Mesendoderm (in vitro differentiated cells): ENCODE data around the gene JARID2.
A peak's percentile ranks its signal among the peaks of the same experiment; 100 is the strongest.

Experiments used
- DNase-seq: peaks from one replicate; pipeline ENCODE4 v3.0.0; 2013
- H2AK5ac ChIP-seq: 2 replicates; pipeline ENCODE4 v1.6.1; 2013; ENCODE audit warnings: low read length, inconsistent platforms
- H2BK120ac ChIP-seq: 2 replicates; pipeline ENCODE4 v1.6.1; 2013; ENCODE audit warnings: low read depth, mild to moderate bottlenecking, low read length, moderate library complexity, mixed read lengths
- H2BK15ac ChIP-seq: replicated peaks from 2 replicates; pipeline ENCODE4 v1.6.1; 2013; ENCODE audit warnings: low read depth, mild to moderate bottlenecking, moderate library complexity
- H2BK5ac ChIP-seq: 2 replicates; pipeline ENCODE4 v1.6.1; 2013; ENCODE audit warnings: low read length, inconsistent platforms
- H3K18ac ChIP-seq: 2 replicates; pipeline ENCODE4 v1.6.1; 2013; ENCODE audit warnings: mild to moderate bottlenecking, low read length, mixed read lengths
- H3K23ac ChIP-seq: one replicate; pipeline ENCODE4 v1.6.1; 2013; ENCODE audit warnings: low read length
- H3K27ac ChIP-seq: 2 replicates; pipeline ENCODE4 v1.5.1; 2013; ENCODE audit warnings: low read depth, mild to moderate bottlenecking, inconsistent platforms, low read length, moderate library complexity
- H3K27me3 ChIP-seq: 2 replicates; pipeline ENCODE4 v1.6.1; 2013; ENCODE audit warnings: low read length, control low read depth, mild to moderate bottlenecking, inconsistent platforms; ENCODE audit not compliant: insufficient read depth, poor library complexity
- H3K36me3 ChIP-seq: 2 replicates; pipeline ENCODE4 v1.6.1; 2013; ENCODE audit warnings: low read length, inconsistent platforms; ENCODE audit not compliant: control insufficient read depth, insufficient read depth
- H3K4ac ChIP-seq: one replicate; pipeline ENCODE4 v1.6.1; 2013; ENCODE audit warnings: low read depth, mild to moderate bottlenecking, low read length, moderate library complexity
- H3K4me1 ChIP-seq: 2 replicates; pipeline ENCODE4 v1.6.1; 2013; ENCODE audit warnings: low read depth, low read length, inconsistent platforms; ENCODE audit not compliant: control insufficient read depth
- H3K4me2 ChIP-seq: 2 replicates; pipeline ENCODE4 v1.6.1; 2013; ENCODE audit warnings: low read length
- H3K4me3 ChIP-seq: 2 replicates; pipeline ENCODE4 v1.5.1; 2013; ENCODE audit warnings: mild to moderate bottlenecking, low read length
- H3K56ac ChIP-seq: one replicate; pipeline ENCODE4 v1.6.1; 2013; ENCODE audit warnings: low read length
- H3K79me1 ChIP-seq: 2 replicates; pipeline ENCODE4 v1.6.1; 2013; ENCODE audit warnings: low read length, inconsistent platforms
- H3K79me2 ChIP-seq: 2 replicates; pipeline ENCODE4 v1.6.1; 2013; ENCODE audit warnings: mild to moderate bottlenecking, low read length; ENCODE audit not compliant: control insufficient read depth, insufficient read depth
- H3K9ac ChIP-seq: 2 replicates; pipeline ENCODE4 v1.6.1; 2013; ENCODE audit warnings: low read length, inconsistent platforms
- H4K5ac ChIP-seq: one replicate; pipeline ENCODE4 v1.6.1; 2013; ENCODE audit warnings: low read length
- H4K8ac ChIP-seq: one replicate; pipeline ENCODE4 v1.6.1; 2013; ENCODE audit warnings: low read depth, mild to moderate bottlenecking, control low read depth, low read length, moderate library complexity
- WGBS: extraction: QIAGEN DNeasy Blood & Tissue Kit; methylation state at CpG from one replicate; pipeline ENCODE4 v1.1.7; 2013; ENCODE audit warnings: low lambda C conversion rate, missing lambda C conversion rate; ENCODE audit not compliant: insufficient coverage; ENCODE audit errors: extremely low coverage; 5-methylcytosine and 5-hydroxymethylcytosine counted together

The JARID2 gene

DNA sequence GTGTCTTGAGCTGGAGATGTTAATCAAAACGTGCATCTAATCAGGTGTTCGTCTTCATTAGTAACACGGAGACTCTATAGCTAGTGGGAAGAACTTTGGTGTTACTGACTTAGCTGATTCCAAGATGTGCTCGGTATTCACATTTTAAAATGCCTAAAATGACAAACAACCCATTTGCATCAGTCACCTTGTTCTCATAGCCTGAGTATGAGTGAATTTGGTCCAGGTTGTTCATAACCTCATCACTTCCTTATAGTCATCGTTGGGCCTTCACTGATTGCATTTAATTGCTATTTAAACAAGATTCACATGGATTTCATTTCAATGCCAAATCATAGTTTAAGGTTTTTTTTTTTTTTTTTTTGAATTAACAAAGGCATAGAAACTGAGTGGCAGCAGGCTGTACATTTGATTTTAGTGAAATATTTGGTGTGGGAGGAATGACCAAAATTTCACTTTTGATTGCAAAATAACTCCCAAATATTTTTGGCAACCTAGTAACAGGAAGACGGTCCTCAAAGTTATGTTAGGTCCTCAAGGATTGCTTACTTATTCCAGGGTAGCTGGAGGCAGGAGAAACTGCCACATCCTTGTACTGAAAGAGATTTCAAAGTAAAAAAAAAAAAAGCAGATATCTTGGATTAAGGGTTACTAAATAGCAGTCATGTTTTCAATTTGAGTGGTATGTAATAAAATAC lies 104.7 kb downstream of the JARID2 start:
- H3K79me2 ChIP-seq: peaks cover 84% of the 10 kb centered on the region
- no CpG with 5 or more reads among the region's 6 CpGs for WGBS
- no peak overlapping the region for H3K27ac ChIP-seq

DNA sequence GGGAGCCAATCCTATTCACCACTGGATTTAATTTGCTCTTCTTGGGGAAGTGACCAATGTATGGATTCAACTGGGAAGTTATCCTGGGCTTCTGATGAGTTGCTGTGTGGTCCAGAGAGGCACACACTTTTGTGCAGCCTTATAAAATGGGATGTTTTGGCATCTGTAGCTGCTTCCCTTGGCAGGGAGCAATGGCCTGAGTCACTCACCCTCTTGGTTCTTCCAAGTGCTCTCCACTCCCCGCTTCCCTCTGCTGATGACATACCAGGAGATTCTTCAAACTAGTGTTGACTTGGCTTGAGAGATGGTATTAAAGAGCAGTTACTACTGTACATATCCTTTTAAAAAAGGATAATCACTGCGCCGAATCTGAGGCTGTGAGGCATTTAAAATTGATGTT lies 105.8 kb downstream of the JARID2 start:
- Histone ChIP-seq H2BK15ac (no peak overlapping the region), H3K56ac (no peak overlapping the region), H3K27ac (no peak overlapping the region), H3K4me2 (no peak overlapping the region), H3K23ac (no peak overlapping the region), H3K9ac (no peak overlapping the region), H2BK5ac (no peak overlapping the region), H3K27me3 (no peaks in the 10 kb centered on the region), H4K8ac (no peak overlapping the region), H3K79me2 (peaks cover 86% of the 10 kb centered on the region), H3K18ac (no peak overlapping the region), H3K36me3 (no peaks in the 10 kb centered on the region), H4K5ac (no peak overlapping the region), H3K79me1 (peaks cover 17% of the 10 kb centered on the region), H2BK120ac (no peak overlapping the region), H3K4me3 (no peak overlapping the region), H3K4me1 (peaks cover 9% of the 10 kb centered on the region), H2AK5ac (no peak overlapping the region), H3K4ac (no peak overlapping the region)
- WGBS: no CpG with 5 or more reads among the region's 3 CpGs
- DNase-seq: peak; percentile 63

More for the DNA sequence above, 104.7 kb downstream of the JARID2 start:
- Histone ChIP-seq H3K23ac (no peak overlapping the region), H3K4ac (no peak overlapping the region), H3K36me3 (no peaks in the 10 kb centered on the region), H4K5ac (no peak overlapping the region), H2AK5ac (no peak overlapping the region), H3K4me2 (no peak overlapping the region), H3K56ac (no peak overlapping the region), H3K79me1 (peaks cover 20% of the 10 kb centered on the region), H3K27me3 (no peaks in the 10 kb centered on the region), H3K4me3 (no peak overlapping the region), H3K18ac (no peak overlapping the region), H2BK120ac (no peak overlapping the region), H2BK5ac (no peak overlapping the region), H2BK15ac (no peak overlapping the region), H4K8ac (no peak overlapping the region), H3K4me1 (peaks cover 9% of the 10 kb centered on the region), H3K9ac (no peak overlapping the region)
- DNase-seq: no peak

DNA sequence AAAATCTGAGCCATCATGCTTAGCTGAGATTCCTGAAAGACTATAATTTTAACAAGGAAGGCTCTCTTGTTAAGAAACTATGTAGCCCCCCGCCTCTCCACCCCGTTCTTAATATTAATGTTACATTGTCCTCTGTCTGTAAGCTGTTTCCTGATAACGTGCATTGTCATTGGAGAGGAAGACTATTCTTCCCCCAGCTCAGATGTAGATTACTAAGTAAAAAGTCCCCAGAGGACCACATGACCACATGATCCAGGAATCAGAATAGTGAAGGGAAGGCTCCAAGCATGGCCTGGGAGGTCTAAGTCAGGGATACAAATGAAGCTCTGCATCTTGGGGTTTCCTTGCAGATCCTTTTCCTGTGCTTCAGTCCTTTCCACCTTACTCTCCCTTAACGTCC lies 106.4 kb downstream of the JARID2 start:
- no peak overlapping the region for H2AK5ac ChIP-seq
- H3K4me3 ChIP-seq: no peak overlapping the region
- H3K27ac ChIP-seq: no peak overlapping the region
- H3K4ac ChIP-seq: no peak overlapping the region
- peaks cover 9% of the 10 kb centered on the region for H3K4me1 ChIP-seq
- H3K79me2 ChIP-seq: peaks cover 86% of the 10 kb centered on the region
- H3K56ac ChIP-seq: no peak overlapping the region
- no peak for DNase-seq
- H3K27me3 ChIP-seq: no peaks in the 10 kb centered on the region
- H4K5ac ChIP-seq: no peak overlapping the region
- H2BK5ac ChIP-seq: no peak overlapping the region
- no peaks in the 10 kb centered on the region for H3K36me3 ChIP-seq
- WGBS: no CpG with 5 or more reads among the region's 4 CpGs
- no peak overlapping the region for H3K18ac ChIP-seq
- H4K8ac ChIP-seq: no peak overlapping the region
- peaks cover 17% of the 10 kb centered on the region for H3K79me1 ChIP-seq
- no peak overlapping the region for H3K9ac ChIP-seq
- H3K4me2 ChIP-seq: no peak overlapping the region
- no peak overlapping the region for H2BK15ac ChIP-seq
- H3K23ac ChIP-seq: no peak overlapping the region
- no peak overlapping the region for H2BK120ac ChIP-seq

DNA sequence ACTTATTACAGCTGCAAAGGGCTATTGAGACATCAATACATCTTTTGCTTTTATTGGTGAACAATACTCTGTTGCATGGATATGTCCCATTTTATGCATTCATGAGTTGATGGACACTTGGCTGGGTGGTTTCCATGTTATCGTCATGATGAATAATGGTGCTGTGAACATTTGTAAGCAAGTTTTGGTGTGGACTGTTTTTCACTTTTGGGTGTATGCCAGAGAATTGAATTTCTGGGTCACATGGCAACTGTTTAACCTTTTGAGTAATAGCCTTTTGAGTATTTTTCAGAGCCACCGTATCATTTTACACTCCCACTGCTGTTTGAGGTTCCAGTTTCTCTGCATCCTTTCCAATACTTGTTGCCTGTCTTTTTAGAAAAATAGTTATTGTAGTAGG lies 107.0 kb downstream of the JARID2 start:
- Histone ChIP-seq H3K4me2 (no peak overlapping the region), H2AK5ac (no peak overlapping the region), H4K8ac (no peak overlapping the region), H3K18ac (no peak overlapping the region), H3K36me3 (no peaks in the 10 kb centered on the region), H3K27me3 (no peaks in the 10 kb centered on the region), H3K56ac (no peak overlapping the region), H3K4me3 (no peak overlapping the region), H3K23ac (no peak overlapping the region), H2BK120ac (no peak overlapping the region), H4K5ac (no peak overlapping the region), H3K9ac (no peak overlapping the region), H3K4ac (no peak overlapping the region), H3K79me1 (peaks cover 17% of the 10 kb centered on the region), H3K79me2 (peaks cover 84% of the 10 kb centered on the region), H3K27ac (no peak overlapping the region), H2BK15ac (no peak overlapping the region), H2BK5ac (no peak overlapping the region), H3K4me1 (peaks cover 9% of the 10 kb centered on the region)
- no peak for DNase-seq
- WGBS: no CpG with 5 or more reads among the region's 2 CpGs

DNA sequence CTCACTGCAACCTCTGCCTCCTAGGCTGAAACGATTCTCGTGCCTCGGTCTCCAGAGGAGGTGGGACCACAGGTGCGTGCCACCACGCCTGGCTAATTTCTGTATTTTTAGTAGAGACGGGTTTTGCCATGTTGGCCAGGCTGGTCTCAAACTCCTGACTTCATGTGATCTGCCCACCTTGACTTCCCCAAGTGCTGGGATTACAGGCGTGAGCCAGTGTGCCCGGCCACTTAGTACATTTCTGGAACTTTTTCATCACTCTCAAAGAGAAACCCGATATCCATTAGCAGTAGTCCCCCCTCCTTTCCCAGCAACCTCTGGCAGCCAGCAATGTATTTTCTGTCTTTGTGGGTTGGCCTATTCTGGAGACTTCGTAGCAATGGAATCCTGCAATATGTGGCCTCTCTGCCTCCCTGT lies 109.8 kb downstream of the JARID2 start:
- Histone ChIP-seq H3K27me3 (no peaks in the 10 kb centered on the region), H3K9ac (no peak overlapping the region), H4K5ac (no peak overlapping the region), H3K18ac (no peak overlapping the region), H3K23ac (no peak overlapping the region), H3K36me3 (no peaks in the 10 kb centered on the region), H3K4ac (no peak overlapping the region), H3K79me2 (peaks cover 87% of the 10 kb centered on the region), H3K4me1 (peaks cover 12% of the 10 kb centered on the region), H2AK5ac (no peak overlapping the region), H2BK120ac (no peak overlapping the region), H3K4me3 (no peak overlapping the region), H3K56ac (no peak overlapping the region), H2BK5ac (no peak overlapping the region), H3K4me2 (no peak overlapping the region), H3K27ac (no peak overlapping the region), H4K8ac (no peak overlapping the region), H2BK15ac (no peak overlapping the region), H3K79me1 (peaks cover 7% of the 10 kb centered on the region)
- WGBS: no CpG with 5 or more reads among the region's 10 CpGs
- DNase-seq: no peak

DNA sequence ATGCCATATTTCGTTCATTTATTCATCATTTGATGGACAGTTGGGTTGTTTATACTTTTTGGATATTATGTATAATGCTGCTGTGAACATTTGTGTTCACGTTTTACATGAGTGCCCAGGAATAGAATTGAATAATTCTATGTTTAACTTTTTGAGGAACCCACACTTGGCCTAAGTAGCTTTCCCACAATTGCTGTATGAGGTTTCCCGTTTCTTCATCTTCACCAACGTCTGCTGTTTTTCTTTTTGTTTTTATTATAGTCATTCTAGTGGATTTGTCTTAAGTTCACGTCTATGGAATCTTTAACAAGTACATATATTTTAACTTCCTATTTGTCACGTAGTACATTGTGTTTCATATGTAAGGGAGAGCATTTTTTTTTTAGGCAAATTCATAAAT lies 110.3 kb downstream of the JARID2 start:
- Histone ChIP-seq H3K23ac (no peak overlapping the region), H2BK120ac (no peak overlapping the region), H3K9ac (no peak overlapping the region), H3K27ac (no peak overlapping the region), H3K4ac (no peak overlapping the region), H3K4me3 (no peak overlapping the region), H2BK5ac (no peak overlapping the region), H4K5ac (no peak overlapping the region), H3K27me3 (no peaks in the 10 kb centered on the region), H3K4me2 (no peak overlapping the region), H3K79me1 (peaks cover 7% of the 10 kb centered on the region), H4K8ac (no peak overlapping the region), H3K79me2 (peaks cover 88% of the 10 kb centered on the region), H3K36me3 (no peaks in the 10 kb centered on the region), H3K4me1 (peaks cover 16% of the 10 kb centered on the region), H3K18ac (no peak overlapping the region), H2BK15ac (no peak overlapping the region), H3K56ac (no peak overlapping the region), H2AK5ac (no peak overlapping the region)
- no CpG with 5 or more reads among the region's 6 CpGs for WGBS
- no peak for DNase-seq
